H1 (cell line): Measurements from ENCODE around the gene JMJD8. TPM values are rescaled to one million over a fixed set of nuclear protein-coding genes. Genes with fewer than 3 reads are reported as not detected.

Experiments
- ASH2L ChIP-seq: fragments of 200-600, 300-600 bp; sonication (generic); IDR thresholded peaks from one replicate; pipeline ENCODE4 v1.7.1; 2017; ENCODE audit warnings: low read length
- CTCF ChIP-seq, 3 experiments: IDR thresholded peaks; 1 replicate in 2 of 3; 2 replicates in 1 of 3; pipeline versions ENCODE4 v1.5.1 to v1.6.1; 2011; ENCODE audit warnings: low read length in 3 of 3, mild to moderate bottlenecking in 3 of 3, inconsistent platforms in 2 of 3, low read depth in 1 of 3, moderate library complexity in 1 of 3; ENCODE audit not compliant: insufficient read depth in 1 of 3; ENCODE audit errors: control extremely low read depth in 1 of 3
- RNF2 ChIP-seq: fragments of 200-900, 300-1000 bp; sonication (generic); IDR thresholded peaks from 2 replicates; pipeline ENCODE4 v1.7.1; 2016; ENCODE audit warnings: borderline replicate concordance, low read depth, mild to moderate bottlenecking, antibody characterized with exemption, low read length; ENCODE audit not compliant: poor library complexity, severe bottlenecking; ENCODE audit errors: missing control alignments
- SIRT6 ChIP-seq: IDR thresholded peaks from one replicate; pipeline ENCODE4 v1.7.1; 2012; ENCODE audit warnings: low read length, inconsistent platforms
- SP1 ChIP-seq: IDR thresholded peaks from 2 replicates; pipeline ENCODE4 v1.6.1; 2011; ENCODE audit warnings: low read depth, low read length
- polyA plus RNA-seq, 7 experiments: library from polyadenylated mRNA; depleted of rRNA in 3 of 7; stranded (reverse) in 5 of 7; unstranded in 2 of 7; fragments of >200 nt in 5 of 7; fragments of 200-250 nt in 2 of 7; gene quantifications; 1 replicate in 5 of 7; 2 replicates in 1 of 7; 4 replicates in 1 of 7; pipeline versions ENCODE4 v1.2.1 to v1.2.3, GENCODE V29; 2011 to 2013; ENCODE audit warnings: missing spikeins in 2 of 7, mixed read lengths in 2 of 7
- total RNA-seq: library from RNA; stranded (reverse); fragmentation: NEBNext Ultra II Directional; extraction: Animal tissue kit (Norgen Biotek cat#: 25700); gene quantifications from 2 replicates; pipeline ENCODE4 v1.2.1, GENCODE V29; 2021

The JMJD8 gene
- total and polyA plus RNA-seq, 2 of the 8 experiments (the other 6 are each of a cell fraction or from before 2014, with no cell fraction given) = 46.4 to 87.4 TPM

GRCh38 chr16:632486-633335 lies 51.4 kb downstream of the JMJD8 start (continued):
- no peak for TF ChIP-seq ASH2L
- TF ChIP-seq CTCF (IDR thresholded peaks at IDR 0.05; ENCODE audit: control extremely low read depth in 1 of 3, insufficient read depth in 1 of 3, low read depth in 1 of 3, low read length in 3 of 3) = no peak
- TF ChIP-seq SP1 = no peak
- no peak for TF ChIP-seq RNF2
- no peak for TF ChIP-seq SIRT6
